Activated naive CD8-positive, alpha-beta T cell (primary cell): ENCODE results near the gene DEXI.

Source experiments
- H3K27ac Mint-ChIP-seq: one replicate; pipeline ENCODE4 v1.8.0; 2021; ENCODE audit warnings: mixed read lengths
- H3K27me3 Mint-ChIP-seq: one replicate; pipeline ENCODE4 v1.8.0; 2021; ENCODE audit warnings: mixed read lengths
- H3K36me3 Mint-ChIP-seq: one replicate; pipeline ENCODE4 v1.8.0; 2021; ENCODE audit warnings: mixed read lengths
- H3K4me1 Mint-ChIP-seq: one replicate; pipeline ENCODE4 v1.8.0; 2021; ENCODE audit warnings: low read depth, mixed read lengths
- H3K4me3 Mint-ChIP-seq: one replicate; pipeline ENCODE4 v1.8.0; 2021; ENCODE audit warnings: mild to moderate bottlenecking, mixed read lengths
- H3K9me3 Mint-ChIP-seq: one replicate; pipeline ENCODE4 v1.8.0; 2021; ENCODE audit warnings: low read depth, mixed read lengths

DEXI gene

GRCh38 chr16:10940501-10941079, 1.7 kb downstream of the DEXI start:
- Mint-ChIP-seq H3K27ac (peak overlapping the region; percentile 79), H3K4me1 (peaks cover 75% of the 10 kb centered on the region), H3K4me3 (peak overlapping the region; percentile 95), H3K27me3 (no peaks in the 10 kb centered on the region), H3K9me3 (no peaks in the 10 kb centered on the region), H3K36me3 (peaks cover 12% of the 10 kb centered on the region)

- Mint-ChIP-seq H3K27me3 (no peaks in the 10 kb centered on the region), H3K27ac (peak overlapping the region; percentile 79), H3K4me1 (peaks cover 75% of the 10 kb centered on the region), H3K9me3 (no peaks in the 10 kb centered on the region), H3K36me3 (peaks cover 12% of the 10 kb centered on the region), H3K4me3 (peak overlapping the region; percentile 95)
Observed at GRCh38 chr16:10939649-10940234, 2.5 kb downstream of the DEXI start.

GRCh38 chr16:10938796-10939648, 3.2 kb downstream of the DEXI start:
- no peaks in the 10 kb centered on the region for H3K27me3 Mint-ChIP-seq
- peaks cover 12% of the 10 kb centered on the region for H3K36me3 Mint-ChIP-seq
- peak overlapping the region; percentile 95 for H3K4me3 Mint-ChIP-seq
- H3K27ac Mint-ChIP-seq: no peak overlapping the region
- H3K9me3 Mint-ChIP-seq: no peaks in the 10 kb centered on the region
- H3K4me1 Mint-ChIP-seq: peaks cover 78% of the 10 kb centered on the region

GRCh38 chr16:10938321-10938720, 3.9 kb downstream of the DEXI start:
- Mint-ChIP-seq H3K4me3 (peak overlapping the region; percentile 95), H3K9me3 (no peaks in the 10 kb centered on the region), H3K27me3 (no peaks in the 10 kb centered on the region), H3K4me1 (peaks cover 77% of the 10 kb centered on the region), H3K27ac (peak overlapping the region; percentile 18), H3K36me3 (peaks cover 12% of the 10 kb centered on the region)

GRCh38 chr16:10937068-10937859, 5.0 kb downstream of the DEXI start:
- Mint-ChIP-seq H3K27me3 (no peaks in the 10 kb centered on the region), H3K4me3 (peak overlapping the region; percentile 95), H3K36me3 (peaks cover 12% of the 10 kb centered on the region), H3K9me3 (no peaks in the 10 kb centered on the region), H3K4me1 (peaks cover 73% of the 10 kb centered on the region), H3K27ac (no peak overlapping the region)

- H3K4me1 Mint-ChIP-seq: peaks cover 73% of the 10 kb centered on the region
- no peaks in the 10 kb centered on the region for H3K9me3 Mint-ChIP-seq
- peaks cover 12% of the 10 kb centered on the region for H3K36me3 Mint-ChIP-seq
- peak overlapping the region; percentile 95 for H3K4me3 Mint-ChIP-seq
- no peak overlapping the region for H3K27ac Mint-ChIP-seq
- H3K27me3 Mint-ChIP-seq: no peaks in the 10 kb centered on the region
Observed at GRCh38 chr16:10936272-10936984, 5.8 kb downstream of the DEXI start.

GRCh38 chr16:10935226-10935915, 6.9 kb downstream of the DEXI start:
- no peaks in the 10 kb centered on the region for H3K27me3 Mint-ChIP-seq
- peaks cover 69% of the 10 kb centered on the region for H3K4me1 Mint-ChIP-seq
- no peaks in the 10 kb centered on the region for H3K9me3 Mint-ChIP-seq
- H3K36me3 Mint-ChIP-seq: peaks cover 9% of the 10 kb centered on the region
- H3K27ac Mint-ChIP-seq: no peak overlapping the region
- H3K4me3 Mint-ChIP-seq: peak overlapping the region; percentile 62

DNA sequence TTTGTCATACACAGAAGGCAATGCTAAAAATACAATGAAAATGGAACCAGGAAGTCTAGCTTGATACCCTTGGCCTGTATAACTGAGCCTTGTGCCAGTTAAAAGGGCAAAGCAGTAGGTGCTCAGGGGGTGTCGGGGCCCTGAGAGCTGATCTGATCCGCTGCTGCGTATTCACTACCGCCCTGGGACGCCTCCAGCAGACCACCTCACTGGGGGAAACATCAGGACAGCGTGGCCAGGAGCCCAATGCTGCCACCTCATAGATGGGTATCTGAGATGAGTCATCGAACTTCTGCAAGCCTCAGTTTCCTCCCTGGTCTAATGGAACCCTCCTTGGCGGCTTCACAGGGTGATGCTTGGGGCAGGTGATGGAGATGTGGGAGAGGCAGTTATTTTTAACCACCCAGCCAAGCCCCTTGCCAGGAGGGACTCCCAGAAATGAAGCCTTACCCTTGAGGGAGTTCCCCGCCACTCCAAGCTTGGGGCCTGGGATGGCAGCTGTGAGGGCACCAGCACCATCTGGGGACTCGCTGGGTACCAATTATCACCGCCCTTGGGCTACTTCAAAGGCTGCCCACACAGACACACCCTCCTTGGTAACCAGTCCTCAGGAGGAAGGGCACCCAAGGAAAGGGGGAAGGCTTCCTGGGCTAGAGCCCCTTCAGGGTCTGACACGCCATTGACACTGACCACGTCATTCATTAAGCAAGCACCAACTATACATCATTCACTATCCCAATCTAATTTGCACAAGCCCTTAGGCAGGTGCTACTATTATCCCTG, 7.8 kb downstream of the DEXI start:
- Mint-ChIP-seq H3K4me3 (no peak overlapping the region), H3K4me1 (peaks cover 61% of the 10 kb centered on the region), H3K36me3 (peaks cover 6% of the 10 kb centered on the region), H3K27ac (no peak overlapping the region), H3K9me3 (no peaks in the 10 kb centered on the region), H3K27me3 (no peaks in the 10 kb centered on the region)

GRCh38 chr16:10933865-10934264, 8.4 kb downstream of the DEXI start:
- H3K4me1 Mint-ChIP-seq: peaks cover 54% of the 10 kb centered on the region
- H3K4me3 Mint-ChIP-seq: no peak overlapping the region
- H3K9me3 Mint-ChIP-seq: no peaks in the 10 kb centered on the region
- no peaks in the 10 kb centered on the region for H3K27me3 Mint-ChIP-seq
- peaks cover 4% of the 10 kb centered on the region for H3K36me3 Mint-ChIP-seq
- H3K27ac Mint-ChIP-seq: peak overlapping the region; percentile 64

DNA sequence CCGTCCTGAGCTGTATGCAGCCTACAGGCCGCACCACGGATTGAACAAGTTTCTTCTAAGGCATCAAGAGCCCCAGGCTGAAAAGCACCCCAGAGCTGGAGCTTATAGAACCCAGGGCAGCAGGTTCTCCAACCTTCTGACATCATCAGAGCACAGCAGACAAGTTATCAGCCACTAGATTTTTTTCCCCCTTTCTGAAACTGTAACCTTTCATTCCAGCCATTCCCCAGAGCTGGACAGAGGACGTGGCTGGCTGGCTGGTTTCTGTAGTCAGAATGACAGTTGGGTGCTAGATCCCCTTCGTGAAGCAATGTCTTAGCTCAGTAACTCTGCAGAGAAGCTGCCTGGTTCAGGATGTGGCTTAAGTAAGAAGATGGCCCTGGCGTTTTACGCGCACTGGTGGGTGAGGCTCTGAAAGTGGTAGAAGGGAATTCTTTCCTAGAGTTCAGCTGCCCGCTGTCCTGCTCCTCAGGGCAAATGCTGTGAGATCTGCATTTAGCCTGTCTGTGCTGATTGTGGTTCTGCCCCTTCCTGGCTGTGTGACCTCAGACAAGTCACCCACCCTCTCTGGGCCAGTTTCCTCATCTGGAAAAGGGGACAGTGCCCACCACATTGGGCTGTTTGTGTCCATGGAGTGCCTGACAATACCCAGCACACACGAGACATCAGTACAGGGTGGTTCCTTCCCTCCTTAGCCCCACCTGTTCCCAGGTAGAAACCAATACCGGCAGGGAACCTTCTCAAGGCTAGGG, 9.1 kb downstream of the DEXI start:
- H3K27me3 Mint-ChIP-seq: no peaks in the 10 kb centered on the region
- peaks cover 4% of the 10 kb centered on the region for H3K36me3 Mint-ChIP-seq
- peaks cover 47% of the 10 kb centered on the region for H3K4me1 Mint-ChIP-seq
- no peaks in the 10 kb centered on the region for H3K9me3 Mint-ChIP-seq
- no peak overlapping the region for H3K4me3 Mint-ChIP-seq
- H3K27ac Mint-ChIP-seq: no peak overlapping the region

DNA sequence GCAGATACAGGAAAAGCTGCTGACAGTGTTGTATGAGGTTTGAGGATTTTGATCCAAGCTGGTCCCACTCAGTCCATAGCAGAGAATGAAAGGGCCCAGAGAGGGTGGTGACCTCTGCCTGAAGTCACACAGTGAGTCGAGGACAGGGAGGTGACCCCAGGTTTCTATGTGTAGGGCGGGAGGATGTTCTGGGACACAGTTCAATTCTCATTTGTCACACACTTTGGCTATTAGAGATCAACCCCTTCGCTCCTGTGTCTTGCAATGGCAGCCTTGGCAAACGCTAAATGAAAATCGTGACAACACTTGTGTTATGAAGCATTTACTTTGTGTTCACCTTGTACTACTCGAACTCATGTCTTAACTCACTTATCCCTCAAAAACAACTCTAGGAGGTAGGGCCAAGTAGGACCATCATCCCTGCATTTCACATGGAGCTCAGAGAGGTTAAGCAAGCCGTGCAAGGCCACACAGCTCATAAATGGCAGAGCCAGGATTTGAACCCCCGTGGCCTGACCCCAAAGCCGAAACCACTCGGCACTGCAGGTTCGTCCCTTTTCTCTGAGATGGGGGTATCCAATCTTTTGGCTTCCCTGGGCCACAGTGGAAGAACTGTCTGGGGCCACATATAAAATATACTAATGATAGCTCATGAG, 10.2 kb downstream of the DEXI start:
- no peaks in the 10 kb centered on the region for H3K9me3 Mint-ChIP-seq
- no peak overlapping the region for H3K4me3 Mint-ChIP-seq
- H3K4me1 Mint-ChIP-seq: peaks cover 37% of the 10 kb centered on the region
- H3K27me3 Mint-ChIP-seq: no peaks in the 10 kb centered on the region
- peaks cover 10% of the 10 kb centered on the region for H3K36me3 Mint-ChIP-seq
- no peak overlapping the region for H3K27ac Mint-ChIP-seq

DNA sequence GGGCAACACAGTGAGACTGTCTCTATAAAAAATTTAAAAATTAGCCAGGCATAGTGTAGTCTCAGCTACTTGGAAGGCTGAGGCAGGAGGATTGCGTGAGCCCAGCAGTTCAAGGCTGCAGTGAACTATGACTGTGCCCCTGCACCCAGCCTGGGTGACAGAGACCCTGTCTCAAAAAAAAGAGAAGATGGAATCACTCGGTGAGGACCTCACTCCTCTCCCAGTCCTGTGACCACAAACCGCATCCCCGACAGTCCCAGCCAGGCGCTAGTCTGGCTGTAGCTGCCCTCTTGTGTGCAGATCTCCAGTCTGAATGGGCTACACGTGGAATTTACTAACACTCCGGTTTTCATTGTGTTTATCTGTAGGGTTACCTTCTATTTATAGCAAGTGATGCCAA, 11.1 kb downstream of the DEXI start:
- peaks cover 27% of the 10 kb centered on the region for H3K4me1 Mint-ChIP-seq
- H3K36me3 Mint-ChIP-seq: peaks cover 8% of the 10 kb centered on the region
- H3K4me3 Mint-ChIP-seq: no peak overlapping the region
- no peaks in the 10 kb centered on the region for H3K9me3 Mint-ChIP-seq
- H3K27ac Mint-ChIP-seq: no peak overlapping the region
- no peaks in the 10 kb centered on the region for H3K27me3 Mint-ChIP-seq
